H1 (cell line): ENCODE measurements around the gene POF1B. TPM values are rescaled to one million over a fixed set of nuclear protein-coding genes. Genes with fewer than 3 reads are reported as not detected.

ENCODE experiments used
- CTCF ChIA-PET: fragments of 300-600 bp; sonication (Branson Sonifier 250); formaldehyde crosslinking; loops from one replicate; lab custom pipeline; 2021; ENCODE audit not compliant: partially characterized antibody; lab: Charles Lee
- POLR2A ChIA-PET: fragments of 300-600 bp; sonication (Branson Sonifier 250); formaldehyde crosslinking; loops from one replicate; lab custom pipeline; 2021; ENCODE audit warnings: inconsistent platforms; ENCODE audit not compliant: partially characterized antibody; lab: Charles Lee
- DNase-seq, 2 experiments: peaks; one replicate each; pipeline versions ENCODE4 v3.0.0 to v3.0.0-alpha.2; 2010 to 2022; ENCODE audit warnings: low spot score in 2 of 2, low read depth in 1 of 2, mixed read lengths in 1 of 2
- FAIRE-seq: peaks from 2 replicates; lab custom pipeline; 2011; peaks lifted over from hg19 to GRCh38; lab: Jason Lieb, UNC
- H2AFZ ChIP-seq: 2 replicates; pipeline ENCODE4 v1.8.1; 2012; ENCODE audit warnings: low read length, inconsistent platforms
- H2AK5ac ChIP-seq: 2 replicates; pipeline ENCODE4 v1.6.1; 2013; ENCODE audit warnings: low read depth, low read length
- H2BK120ac ChIP-seq: replicated peaks from 2 replicates; pipeline ENCODE3; 2013; ENCODE audit warnings: low read depth, low read length, inconsistent platforms
- H2BK12ac ChIP-seq: 2 replicates; pipeline ENCODE4 v1.6.1; 2013; ENCODE audit warnings: low read depth, low read length
- H2BK15ac ChIP-seq: 2 replicates; pipeline ENCODE4 v1.6.1; 2013; ENCODE audit warnings: low read length
- H2BK20ac ChIP-seq: 2 replicates; pipeline ENCODE4 v1.6.1; 2013; ENCODE audit warnings: low read length
- H2BK5ac ChIP-seq: 2 replicates; pipeline ENCODE4 v1.6.1; 2013; ENCODE audit warnings: low read depth, low read length
- H3K14ac ChIP-seq: 2 replicates; pipeline ENCODE4 v1.6.1; 2013; ENCODE audit warnings: inconsistent platforms; ENCODE audit not compliant: insufficient read length
- H3K18ac ChIP-seq: 2 replicates; pipeline ENCODE4 v1.6.1; 2013; ENCODE audit warnings: low read length; ENCODE audit errors: extremely low read depth
- H3K23ac ChIP-seq: 2 replicates; pipeline ENCODE4 v1.6.1; 2013; ENCODE audit warnings: inconsistent platforms; ENCODE audit not compliant: insufficient read length
- H3K23me2 ChIP-seq: 2 replicates; pipeline ENCODE4 v1.6.1; 2013; ENCODE audit warnings: low read depth, low read length
- H3K27ac ChIP-seq: 2 replicates; pipeline ENCODE4 v1.6.1; 2011; ENCODE audit warnings: low read depth, low read length, inconsistent platforms
- H3K27me3 ChIP-seq, 4 experiments: replicated peaks in 1 of 4; 1 replicate in 1 of 4; 2 replicates in 3 of 4; pipeline versions ENCODE4 v1.6.1 to v1.8.1; 2011 to 2013; ENCODE audit warnings: low read length in 3 of 4, mild to moderate bottlenecking in 3 of 4, inconsistent platforms in 2 of 4, mixed read lengths in 2 of 4, moderate library complexity in 1 of 4; ENCODE audit not compliant: control insufficient read depth in 3 of 4, insufficient read depth in 3 of 4; ENCODE audit errors: extremely low read depth in 1 of 4
- H3K36me3 ChIP-seq, 4 experiments: 2 replicates each; pipeline versions ENCODE4 v1.6.1 to v1.8.1; 2011 to 2013; ENCODE audit warnings: mild to moderate bottlenecking in 4 of 4, low read length in 3 of 4, moderate library complexity in 2 of 4, control low read depth in 1 of 4, inconsistent platforms in 1 of 4; ENCODE audit not compliant: insufficient read depth in 4 of 4, control insufficient read depth in 2 of 4
- H3K4ac ChIP-seq: replicated peaks from 2 replicates; pipeline ENCODE3; 2013; ENCODE audit warnings: low read length, low read depth, mixed read lengths, inconsistent platforms; ENCODE audit not compliant: insufficient read length
- H3K4me1 ChIP-seq, 4 experiments: replicated peaks in 1 of 4; 1 replicate in 1 of 4; 2 replicates in 3 of 4; pipeline versions ENCODE4 v1.6.1 to v1.8.1; 2011 to 2013; ENCODE audit warnings: low read length in 3 of 4, inconsistent platforms in 2 of 4, mixed read lengths in 1 of 4; ENCODE audit not compliant: insufficient read depth in 4 of 4, control insufficient read depth in 3 of 4
- H3K4me2 ChIP-seq, 2 experiments: 2 replicates each; pipeline versions ENCODE4 v1.6.1 to v1.8.1; 2011 to 2013; ENCODE audit warnings: low read depth in 2 of 2, low read length in 2 of 2, control low read depth in 1 of 2, inconsistent platforms in 1 of 2, mild to moderate bottlenecking in 1 of 2; ENCODE audit not compliant: insufficient read depth in 1 of 2
- H3K4me3 ChIP-seq, 4 experiments: fragments of 200-600, 300-600 bp in 1 of 4; sonication (generic), shearing (Covaris generic), sonication (Bioruptor Twin) in 1 of 4; 2 replicates each; pipeline versions ENCODE4 v1.5.1 to v1.8.1; 2011 to 2016; ENCODE audit warnings: low read length in 4 of 4, low read depth in 3 of 4, control low read depth in 2 of 4, inconsistent platforms in 2 of 4, mild to moderate bottlenecking in 2 of 4, mixed read lengths in 1 of 4, moderate library complexity in 1 of 4; ENCODE audit not compliant: insufficient read depth in 2 of 4; ENCODE audit errors: extremely low read depth in 1 of 4
- H3K56ac ChIP-seq: replicated peaks from 2 replicates; pipeline ENCODE3; 2013; ENCODE audit warnings: low read depth, mild to moderate bottlenecking, mixed read lengths, low read length, inconsistent platforms; ENCODE audit not compliant: insufficient read length
- H3K79me1 ChIP-seq: 2 replicates; pipeline ENCODE4 v1.6.1; 2013; ENCODE audit warnings: low read depth, low read length, control low read depth
- H3K79me2 ChIP-seq, 2 experiments: 2 replicates each; pipeline versions ENCODE4 v1.6.1 to v1.8.1; 2012 to 2013; ENCODE audit warnings: low read length in 2 of 2, mild to moderate bottlenecking in 2 of 2, inconsistent platforms in 1 of 2; ENCODE audit not compliant: insufficient read depth in 2 of 2, control insufficient read depth in 1 of 2
- H3K9ac ChIP-seq, 4 experiments: replicated peaks in 1 of 4; 1 replicate in 1 of 4; 2 replicates in 3 of 4; pipeline versions ENCODE4 v1.6.1 to v1.8.1; 2011 to 2013; ENCODE audit warnings: low read depth in 3 of 4, low read length in 3 of 4, control low read depth in 2 of 4, mild to moderate bottlenecking in 2 of 4, moderate library complexity in 2 of 4, inconsistent platforms in 1 of 4; ENCODE audit errors: extremely low read depth in 1 of 4
- H3K9me3 ChIP-seq, 2 experiments: 2 replicates each; pipeline versions ENCODE4 v1.6.1 to v1.8.1; 2012 to 2013; ENCODE audit warnings: mild to moderate bottlenecking in 2 of 2, moderate library complexity in 2 of 2, control low read depth in 1 of 2, inconsistent platforms in 1 of 2, low read depth in 1 of 2, low read length in 1 of 2, mixed read lengths in 1 of 2; ENCODE audit not compliant: insufficient read depth in 2 of 2
- H4K20me1 ChIP-seq, 2 experiments: replicated peaks in 1 of 2; 2 replicates each; pipeline versions ENCODE3 to v1.8.1; 2011 to 2013; ENCODE audit warnings: inconsistent platforms in 2 of 2, low read length in 2 of 2, mild to moderate bottlenecking in 1 of 2; ENCODE audit not compliant: insufficient read depth in 2 of 2, control insufficient read depth in 1 of 2
- H4K5ac ChIP-seq: 2 replicates; pipeline ENCODE4 v1.6.1; 2013; ENCODE audit warnings: low read length, low read depth, mixed read lengths, inconsistent platforms; ENCODE audit not compliant: insufficient read length
- H4K8ac ChIP-seq: 2 replicates; pipeline ENCODE4 v1.8.0; 2013; ENCODE audit warnings: mild to moderate bottlenecking, moderate library complexity, low read length, inconsistent platforms; ENCODE audit not compliant: insufficient read depth; ENCODE audit errors: extremely low read depth
- H4K91ac ChIP-seq: replicated peaks from 2 replicates; pipeline ENCODE3; 2013; ENCODE audit warnings: low read length, mixed read lengths, inconsistent platforms; ENCODE audit not compliant: insufficient read length
- CHD2 ChIP-seq: IDR thresholded peaks from 2 replicates; pipeline ENCODE4 v1.6.1; 2012; ENCODE audit warnings: low read length, improper control_type of control experiment
- KDM5A ChIP-seq: fragments of 200-600 bp; IDR thresholded peaks from 2 replicates; pipeline ENCODE4 v1.7.1; 2012; ENCODE audit warnings: mild to moderate bottlenecking, low read length, inconsistent platforms, mixed read lengths
- RNF2 ChIP-seq: fragments of 200-900, 300-1000 bp; sonication (generic); IDR thresholded peaks from 2 replicates; pipeline ENCODE4 v1.7.1; 2016; ENCODE audit warnings: borderline replicate concordance, low read depth, mild to moderate bottlenecking, antibody characterized with exemption, low read length; ENCODE audit not compliant: poor library complexity, severe bottlenecking; ENCODE audit errors: missing control alignments
- SIRT6 ChIP-seq: IDR thresholded peaks from one replicate; pipeline ENCODE4 v1.7.1; 2012; ENCODE audit warnings: low read length, inconsistent platforms
- TAF7 ChIP-seq: optimal IDR thresholded peaks from 2 replicates; pipeline ENCODE3; 2011; ENCODE audit warnings: low read depth, mild to moderate bottlenecking, inconsistent platforms, low read length, moderate library complexity, borderline replicate concordance
- TBP ChIP-seq: IDR thresholded peaks from 2 replicates; pipeline ENCODE4 v1.6.1; 2011; ENCODE audit warnings: low read depth, low read length, improper control_type of control experiment
- WGBS, 2 experiments: shearing (Covaris generic) in 1 of 2; methylation state at CpG; one replicate each; pipeline versions ENCODE4 v1.1.6 to v1.1.7; 2013 to 2015; ENCODE audit warnings: low lambda C conversion rate in 2 of 2, mixed read lengths in 2 of 2, inconsistent platforms in 1 of 2, low coverage in 1 of 2, missing lambda C conversion rate in 1 of 2; ENCODE audit not compliant: insufficient replicate concordance in 2 of 2, insufficient coverage in 1 of 2, insufficient read length in 1 of 2; ENCODE audit errors: extremely low coverage in 1 of 2, missing lambda C conversion rate in 1 of 2; 5-methylcytosine and 5-hydroxymethylcytosine counted together
- polyA plus RNA-seq, 7 experiments: library from polyadenylated mRNA; depleted of rRNA in 3 of 7; stranded (reverse) in 5 of 7; unstranded in 2 of 7; fragments of >200 nt in 5 of 7; fragments of 200-250 nt in 2 of 7; gene quantifications; 1 replicate in 5 of 7; 2 replicates in 1 of 7; 4 replicates in 1 of 7; pipeline versions ENCODE4 v1.2.1 to v1.2.3, GENCODE V29; 2011 to 2013; ENCODE audit warnings: missing spikeins in 2 of 7, mixed read lengths in 2 of 7
- total RNA-seq: library from RNA; stranded (reverse); fragmentation: NEBNext Ultra II Directional; extraction: Animal tissue kit (Norgen Biotek cat#: 25700); gene quantifications from 2 replicates; pipeline ENCODE4 v1.2.1, GENCODE V29; 2021
- TF ChIP-seq, protein P1 (sequence below): IDR thresholded peaks from 2 replicates; pipeline ENCODE4 v1.6.1; 2011; ENCODE audit warnings: low read length, improper control_type of control experiment

The POF1B gene
- total and polyA plus RNA-seq, 2 of the 8 experiments (the other 6 are each of a cell fraction or from before 2014, with no cell fraction given), result not detected

DNA sequence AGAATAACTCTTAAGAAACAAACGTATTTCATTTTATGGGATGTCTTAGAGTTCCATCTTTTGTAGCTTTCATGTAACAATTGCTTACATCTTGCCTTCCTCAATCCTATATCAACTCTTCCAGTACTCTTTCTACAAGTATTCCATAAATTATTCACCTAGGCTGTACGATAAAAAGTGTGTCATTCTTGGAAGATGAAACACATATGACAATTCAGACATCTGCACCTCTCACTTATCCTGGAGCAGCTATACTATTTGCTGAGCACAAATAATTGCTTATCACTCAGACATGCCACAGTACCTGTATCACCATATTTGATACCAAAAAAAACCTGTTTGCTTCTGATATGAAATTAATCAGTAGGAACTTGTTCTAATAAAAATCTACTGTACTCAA, 1.0 kb downstream of the POF1B start:
- H4K20me1 ChIP-seq, result no peaks in the 10 kb centered on the region
- H3K4ac ChIP-seq, result no peak overlapping the region
- H3K9ac ChIP-seq, result no peak overlapping the region
- H3K18ac ChIP-seq, result no peak overlapping the region
- DNase-seq, result no peak
- FAIRE-seq, result no peak
- no peak overlapping the region for H3K27ac ChIP-seq
- H3K9me3 ChIP-seq, result no peaks in the 10 kb centered on the region
- no peaks in the 10 kb centered on the region for H3K27me3 ChIP-seq
- H3K14ac ChIP-seq, result no peak overlapping the region
- ChIA-PET CTCF (interaction anchor here (1.3 kb wide), 1 partner anchor 13 kb away, joined by 3 read pairs; no protein-coding TSS in a partner anchor), POLR2A (no interaction called here)
- no peaks in the 10 kb centered on the region for H3K36me3 ChIP-seq
- H2BK20ac ChIP-seq, result no peak overlapping the region
- no peak overlapping the region for H3K4me3 ChIP-seq
- no peak overlapping the region for H2BK5ac ChIP-seq
- no peak overlapping the region for H3K23ac ChIP-seq
- no peak overlapping the region for H4K91ac ChIP-seq
- H2AFZ ChIP-seq, result no peak overlapping the region
- no peaks in the 10 kb centered on the region for H3K79me1 ChIP-seq
- no peaks in the 10 kb centered on the region for H3K4me1 ChIP-seq
- H3K4me2 ChIP-seq, result no peak overlapping the region
- no peak overlapping the region for H2BK15ac ChIP-seq
- no peaks in the 10 kb centered on the region for H3K79me2 ChIP-seq
- H4K8ac ChIP-seq, result no peak overlapping the region
- H4K5ac ChIP-seq, result no peak overlapping the region
- no peaks in the 10 kb centered on the region for H3K23me2 ChIP-seq
- H2AK5ac ChIP-seq, result no peak overlapping the region
- H2BK120ac ChIP-seq, result no peak overlapping the region
- no peak overlapping the region for H3K56ac ChIP-seq
- no peak overlapping the region for H2BK12ac ChIP-seq
- WGBS, 2 experiments, result 85% methylated on average over 2 of the region's 2 CpGs; no CpG with 5 or more reads in 1 of the 2 experiments
- TF ChIP-seq CHD2 (no peak), RNF2 (no peak), SIRT6 (no peak), KDM5A (no peak), TBP (no peak), TAF7 (no peak)
- TF ChIP-seq, protein P1, sequence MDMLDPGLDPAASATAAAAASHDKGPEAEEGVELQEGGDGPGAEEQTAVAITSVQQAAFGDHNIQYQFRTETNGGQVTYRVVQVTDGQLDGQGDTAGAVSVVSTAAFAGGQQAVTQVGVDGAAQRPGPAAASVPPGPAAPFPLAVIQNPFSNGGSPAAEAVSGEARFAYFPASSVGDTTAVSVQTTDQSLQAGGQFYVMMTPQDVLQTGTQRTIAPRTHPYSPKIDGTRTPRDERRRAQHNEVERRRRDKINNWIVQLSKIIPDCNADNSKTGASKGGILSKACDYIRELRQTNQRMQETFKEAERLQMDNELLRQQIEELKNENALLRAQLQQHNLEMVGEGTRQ, result no peak
